Upper lobe of right lung (tissue), 1 donor: ENCODE results near the gene GRAP. TPM values are rescaled to one million over a fixed set of nuclear protein-coding genes. Genes with fewer than 3 reads are reported as not detected.

ENCODE experiments used
- ATAC-seq: fragments of 200-7000 bp; cut with Tn5 transposase; one replicate; pipeline ENCODE4 v1.9.1; 2020; ENCODE audit warnings: mild to moderate bottlenecking, moderate library complexity
- DNase-seq: peaks from one replicate; pipeline ENCODE4 v3.0.0-alpha.2; 2020
- H3K27ac ChIP-seq: fragments of 200-600 bp; one replicate; pipeline ENCODE4 v1.8.0; 2022
- H3K27me3 ChIP-seq: fragments of 200-600 bp; one replicate; pipeline ENCODE4 v1.8.0; 2022; ENCODE audit warnings: mild to moderate bottlenecking
- H3K36me3 ChIP-seq: fragments of 200-600 bp; one replicate; pipeline ENCODE4 v1.8.0; 2022
- H3K4me1 ChIP-seq: fragments of 200-600 bp; one replicate; pipeline ENCODE4 v1.8.0; 2022
- H3K4me3 ChIP-seq: fragments of 200-600 bp; one replicate; pipeline ENCODE4 v1.8.0; 2022; ENCODE audit warnings: mild to moderate bottlenecking
- H3K9me3 ChIP-seq: fragments of 200-600 bp; one replicate; pipeline ENCODE4 v1.8.0; 2022
- intact Hi-C: fragments of 100-400 bp; cut with DNase I; formaldehyde crosslinking; loops from one replicate; pipeline ENCODE4 v1.11.0; 2022
- total RNA-seq: library from RNA; stranded (reverse); fragmentation: NEBNext Ultra II Directional; extraction: Animal tissue kit (Norgen Biotek cat#: 25700); gene quantifications from one replicate; pipeline ENCODE4 v1.2.1, GENCODE V29; 2021
- TF ChIP-seq, protein P1 (sequence below): fragments of 200-600 bp; IDR thresholded peaks from one replicate; pipeline ENCODE4 v1.8.0; 2022; ENCODE audit warnings: antibody characterized with exemption
- donor health status: DM: no; HTN: yes; CAD: no; lungs with severe emphysema.

GRAP gene
- total RNA-seq, 1 donor from 2014 or later, result 10.6 TPM

DNA sequence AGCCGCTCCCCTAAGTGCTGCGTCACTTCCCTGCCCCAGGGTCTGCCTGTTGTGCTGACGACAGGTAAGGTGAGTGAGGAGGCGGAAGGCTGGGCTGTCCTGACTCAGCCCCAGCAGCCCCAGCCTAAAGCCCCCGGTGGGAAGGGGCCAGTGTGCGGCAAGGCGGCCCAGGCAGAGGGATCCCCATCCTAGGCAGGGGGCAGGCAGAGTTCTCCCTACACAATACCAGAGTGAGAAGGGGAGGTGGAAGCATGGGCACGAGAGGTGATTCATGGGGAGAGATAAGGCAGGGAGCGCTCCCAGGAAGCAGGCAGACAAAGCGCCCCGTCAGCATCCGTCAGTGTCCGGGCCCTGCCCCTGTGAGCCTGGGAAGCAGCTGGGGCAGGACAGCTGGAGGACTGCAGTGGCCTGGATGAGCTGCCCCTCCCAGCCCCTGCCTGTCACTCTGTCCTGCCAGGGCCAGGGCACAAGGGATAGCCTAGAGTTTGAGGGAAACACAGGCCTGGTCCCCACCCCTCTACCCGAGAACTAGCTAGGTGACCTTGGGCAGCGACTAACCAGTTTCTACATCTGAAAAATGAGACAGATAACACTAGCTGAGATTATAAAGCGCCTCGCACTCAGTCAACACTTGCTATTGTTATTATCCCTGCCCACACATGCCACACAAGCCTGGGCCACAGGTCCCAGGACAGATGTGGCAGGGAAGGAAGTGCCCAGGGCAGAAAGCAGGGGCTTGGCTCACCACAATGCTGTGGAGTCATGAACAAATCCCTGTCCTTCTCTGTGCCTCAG is 46.0 kb downstream of the GRAP start:
- intact Hi-C loops, result no loop called here
- no peak overlapping the region for H3K4me3 ChIP-seq
- H3K4me1 ChIP-seq, result peaks cover 5% of the 10 kb centered on the region
- no peaks in the 10 kb centered on the region for H3K9me3 ChIP-seq
- H3K27ac ChIP-seq, result no peak overlapping the region
- TF ChIP-seq, protein P1, sequence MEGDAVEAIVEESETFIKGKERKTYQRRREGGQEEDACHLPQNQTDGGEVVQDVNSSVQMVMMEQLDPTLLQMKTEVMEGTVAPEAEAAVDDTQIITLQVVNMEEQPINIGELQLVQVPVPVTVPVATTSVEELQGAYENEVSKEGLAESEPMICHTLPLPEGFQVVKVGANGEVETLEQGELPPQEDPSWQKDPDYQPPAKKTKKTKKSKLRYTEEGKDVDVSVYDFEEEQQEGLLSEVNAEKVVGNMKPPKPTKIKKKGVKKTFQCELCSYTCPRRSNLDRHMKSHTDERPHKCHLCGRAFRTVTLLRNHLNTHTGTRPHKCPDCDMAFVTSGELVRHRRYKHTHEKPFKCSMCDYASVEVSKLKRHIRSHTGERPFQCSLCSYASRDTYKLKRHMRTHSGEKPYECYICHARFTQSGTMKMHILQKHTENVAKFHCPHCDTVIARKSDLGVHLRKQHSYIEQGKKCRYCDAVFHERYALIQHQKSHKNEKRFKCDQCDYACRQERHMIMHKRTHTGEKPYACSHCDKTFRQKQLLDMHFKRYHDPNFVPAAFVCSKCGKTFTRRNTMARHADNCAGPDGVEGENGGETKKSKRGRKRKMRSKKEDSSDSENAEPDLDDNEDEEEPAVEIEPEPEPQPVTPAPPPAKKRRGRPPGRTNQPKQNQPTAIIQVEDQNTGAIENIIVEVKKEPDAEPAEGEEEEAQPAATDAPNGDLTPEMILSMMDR, result no peak
- DNase-seq (no peak), ATAC-seq (no peak)
- H3K27me3 ChIP-seq, result no peaks in the 10 kb centered on the region
- no peaks in the 10 kb centered on the region for H3K36me3 ChIP-seq

DNA sequence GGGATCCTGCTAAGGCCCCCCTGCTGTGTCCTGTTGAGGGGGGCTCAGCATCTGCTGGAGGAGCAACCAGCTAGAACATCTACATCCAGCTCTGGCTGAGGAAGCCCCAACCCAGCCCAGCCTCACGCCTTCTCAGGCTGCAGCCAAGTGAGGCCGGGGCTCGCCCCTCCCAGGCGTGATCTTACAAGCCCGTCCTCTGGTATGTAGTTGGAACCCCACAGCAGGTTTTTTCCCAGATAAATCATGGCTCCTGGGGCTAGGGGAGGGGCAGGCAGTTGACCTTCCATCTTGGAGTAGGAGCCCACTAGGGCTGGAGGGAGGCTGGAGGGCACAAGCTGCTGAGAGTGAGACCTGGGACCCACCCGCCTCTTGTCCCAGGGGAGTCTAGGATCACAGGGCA is 46.8 kb downstream of the GRAP start:
- H3K4me1 ChIP-seq, result peaks cover 2% of the 10 kb centered on the region
- no peak for ATAC-seq
- H3K27me3 ChIP-seq, result no peaks in the 10 kb centered on the region
- H3K4me3 ChIP-seq, result no peak overlapping the region
- intact Hi-C loops, result no loop called here
- no peaks in the 10 kb centered on the region for H3K9me3 ChIP-seq
- no peak overlapping the region for H3K27ac ChIP-seq
- no peaks in the 10 kb centered on the region for H3K36me3 ChIP-seq
- TF ChIP-seq, protein P1, result no peak
- DNase-seq, result no peak

DNA sequence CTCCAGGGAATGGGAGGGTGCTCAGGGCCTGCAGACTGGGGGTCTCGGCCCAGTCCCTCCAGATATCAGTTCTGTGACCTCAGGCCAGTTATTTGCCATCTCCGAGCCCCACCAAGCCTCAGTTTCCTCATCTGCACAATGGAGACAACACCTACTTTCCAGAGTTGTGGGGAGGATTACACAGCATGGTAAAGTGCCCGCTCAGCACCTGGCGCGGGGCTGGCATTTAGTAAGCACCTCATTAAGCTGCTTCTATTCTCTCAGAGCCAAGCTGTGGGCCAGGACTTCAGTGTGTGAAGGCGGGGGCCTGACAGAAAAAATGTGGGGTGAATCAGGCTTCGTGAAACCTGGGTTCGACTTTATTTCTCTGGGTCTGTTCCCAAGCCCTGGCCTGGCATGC is 47.4 kb downstream of the GRAP start:
- no peak overlapping the region for H3K27ac ChIP-seq
- TF ChIP-seq, protein P1, result no peak
- H3K27me3 ChIP-seq, result no peaks in the 10 kb centered on the region
- ATAC-seq, result no peak
- no peak for DNase-seq
- no peak overlapping the region for H3K4me3 ChIP-seq
- intact Hi-C loops, result no loop called here
- H3K36me3 ChIP-seq, result no peaks in the 10 kb centered on the region
- H3K9me3 ChIP-seq, result no peaks in the 10 kb centered on the region
- H3K4me1 ChIP-seq, result no peaks in the 10 kb centered on the region

DNA sequence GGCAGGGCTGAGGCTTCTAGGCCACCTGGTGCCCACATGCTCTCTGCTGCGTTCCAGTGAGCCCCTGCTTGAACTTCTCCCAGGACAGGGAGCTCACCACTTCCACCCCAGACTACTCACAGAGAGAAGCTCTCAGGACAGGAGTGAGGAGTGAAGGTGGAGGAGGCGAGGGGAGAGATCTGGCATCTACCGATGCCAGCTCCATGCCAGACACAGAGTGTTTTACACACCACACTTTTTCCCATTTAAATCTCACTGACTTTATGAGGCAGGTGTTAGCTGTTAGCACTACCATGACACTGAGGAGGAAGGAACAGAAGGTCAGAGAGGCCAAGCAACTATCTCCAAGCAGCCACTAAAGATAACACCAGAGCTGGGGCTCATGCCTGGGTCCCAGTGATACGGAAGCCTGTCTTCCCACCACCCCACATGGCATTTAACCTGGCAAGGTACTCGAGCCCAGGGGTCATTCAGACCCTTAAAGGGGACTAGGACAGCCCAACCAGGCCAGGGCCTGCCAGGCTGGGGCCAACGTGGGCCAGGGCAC is 49.0 kb downstream of the GRAP start:
- ATAC-seq, result no peak
- DNase-seq, result no peak
- Histone ChIP-seq H3K27me3 (no peaks in the 10 kb centered on the region), H3K27ac (no peak overlapping the region), H3K9me3 (no peaks in the 10 kb centered on the region), H3K4me1 (peaks cover 6% of the 10 kb centered on the region), H3K36me3 (no peaks in the 10 kb centered on the region), H3K4me3 (no peak overlapping the region)
- TF ChIP-seq, protein P1, result no peak
- intact Hi-C loops, result no loop called here

DNA sequence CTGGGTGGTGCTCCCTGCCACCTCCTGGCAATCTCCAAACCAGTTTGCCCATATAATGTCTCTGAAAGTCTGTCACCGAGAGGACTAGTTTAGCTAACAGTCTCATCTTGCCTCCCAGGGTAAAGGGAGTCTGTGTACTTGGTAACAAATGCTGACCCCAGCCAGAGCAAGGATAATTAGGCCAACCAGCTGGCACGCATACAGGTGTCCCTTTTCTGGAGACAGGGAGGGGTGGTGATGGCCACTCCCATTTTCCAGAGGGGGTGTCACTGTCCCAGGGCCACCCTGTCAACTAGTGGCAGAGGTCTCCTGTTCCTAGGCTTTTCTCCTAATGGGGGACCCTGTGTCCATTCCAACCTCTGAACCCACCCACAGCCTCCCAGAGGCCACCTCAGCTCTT is 50.3 kb downstream of the GRAP start:
- H3K4me1 ChIP-seq, result peaks cover 6% of the 10 kb centered on the region
- intact Hi-C loops, result no loop called here

More for the DNA sequence above, 50.3 kb downstream of the GRAP start:
- DNase-seq (no peak), ATAC-seq (no peak)
- TF ChIP-seq, protein P1, result no peak
- no peak overlapping the region for H3K27ac ChIP-seq
- H3K27me3 ChIP-seq, result no peaks in the 10 kb centered on the region
- H3K4me3 ChIP-seq, result no peak overlapping the region
- H3K36me3 ChIP-seq, result no peaks in the 10 kb centered on the region
- H3K9me3 ChIP-seq, result no peaks in the 10 kb centered on the region
